ENCODE measurements around the gene GOLGA8S.

DNA sequence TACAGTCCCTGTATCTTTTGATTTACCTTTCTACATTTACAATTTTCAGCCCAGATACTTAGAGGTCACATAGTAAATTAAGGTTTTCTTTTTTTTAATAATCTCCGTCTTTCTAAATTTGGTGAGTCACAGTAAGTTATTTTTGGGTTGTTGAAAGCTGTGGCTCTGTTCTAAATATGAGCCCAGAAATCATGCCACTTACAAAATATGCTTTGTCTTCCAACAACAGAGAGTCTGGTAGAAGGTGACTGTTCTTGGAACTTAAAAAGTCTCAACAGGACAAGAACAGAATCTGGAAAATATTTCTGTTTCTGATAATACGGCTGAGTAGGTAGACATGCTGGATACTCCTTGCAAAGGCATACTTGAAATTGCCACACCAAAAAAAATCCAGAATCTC, 16.0 kb downstream of the GOLGA8S start:
- TF ChIP-seq, protein P1, sequence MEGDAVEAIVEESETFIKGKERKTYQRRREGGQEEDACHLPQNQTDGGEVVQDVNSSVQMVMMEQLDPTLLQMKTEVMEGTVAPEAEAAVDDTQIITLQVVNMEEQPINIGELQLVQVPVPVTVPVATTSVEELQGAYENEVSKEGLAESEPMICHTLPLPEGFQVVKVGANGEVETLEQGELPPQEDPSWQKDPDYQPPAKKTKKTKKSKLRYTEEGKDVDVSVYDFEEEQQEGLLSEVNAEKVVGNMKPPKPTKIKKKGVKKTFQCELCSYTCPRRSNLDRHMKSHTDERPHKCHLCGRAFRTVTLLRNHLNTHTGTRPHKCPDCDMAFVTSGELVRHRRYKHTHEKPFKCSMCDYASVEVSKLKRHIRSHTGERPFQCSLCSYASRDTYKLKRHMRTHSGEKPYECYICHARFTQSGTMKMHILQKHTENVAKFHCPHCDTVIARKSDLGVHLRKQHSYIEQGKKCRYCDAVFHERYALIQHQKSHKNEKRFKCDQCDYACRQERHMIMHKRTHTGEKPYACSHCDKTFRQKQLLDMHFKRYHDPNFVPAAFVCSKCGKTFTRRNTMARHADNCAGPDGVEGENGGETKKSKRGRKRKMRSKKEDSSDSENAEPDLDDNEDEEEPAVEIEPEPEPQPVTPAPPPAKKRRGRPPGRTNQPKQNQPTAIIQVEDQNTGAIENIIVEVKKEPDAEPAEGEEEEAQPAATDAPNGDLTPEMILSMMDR (IDR thresholded peaks at IDR 0.05; ENCODE audit: low read depth, low read length, poor library complexity, severe bottlenecking), result no peak
- no peak for TF ChIP-seq EZH2phosphoT487 (IDR thresholded peaks at IDR 0.05; ENCODE audit: borderline replicate concordance, low read length)
